HepG2 (cell line): ENCODE data around the gene DLG2.

Experiments used
- CBX1 ChIP-seq: IDR thresholded peaks from one replicate; pipeline ENCODE4 v1.6.1; 2016; ENCODE audit warnings: antibody characterized with exemption, low read depth
- FOXA3 ChIP-seq: IDR thresholded peaks from 2 replicates; pipeline ENCODE4 v1.6.1; 2016; ENCODE audit warnings: missing genetic modification reagents, missing compliant biosample characterization
- GATAD2A ChIP-seq: IDR thresholded peaks from 2 replicates; pipeline ENCODE4 v1.6.1; 2016
- NR2F1 ChIP-seq, 2 experiments: fragments of 450-650 bp in 1 of 2; formaldehyde crosslinking in 1 of 2; IDR thresholded peaks; 2 replicates each; pipeline versions ENCODE4 v1.5.0 to v1.6.1; 2016 to 2020; ENCODE audit warnings: mild to moderate bottlenecking in 1 of 2, missing compliant biosample characterization in 1 of 2, missing genetic modification reagents in 1 of 2, moderate library complexity in 1 of 2
- POLR2A ChIP-seq, 2 experiments: IDR thresholded peaks; 2 replicates each; pipeline ENCODE4 v1.6.1; 2011; ENCODE audit warnings: low read depth in 2 of 2, low read length in 2 of 2, mild to moderate bottlenecking in 1 of 2, moderate library complexity in 1 of 2; ENCODE audit not compliant: insufficient read depth in 1 of 2

- TF ChIP-seq CBX1, result no peak
- no peak for TF ChIP-seq NR2F1 (CRISPR knock-in tag; IDR thresholded peaks at IDR 0.05)
- no peak for TF ChIP-seq POLR2A (IDR thresholded peaks at IDR 0.05; ENCODE audit: insufficient read depth in 1 of 2, low read depth in 2 of 2, low read length in 2 of 2)
- TF ChIP-seq GATAD2A, result no peak
- TF ChIP-seq FOXA3 (CRISPR knock-in tag), result no peak
These were observed 1237.4 kb downstream of the DLG2 start for GRCh38 chr11:84389696-84390095.
